Myocyte (in vitro differentiated cells): ENCODE results near the gene TRMT1. TPM values are rescaled to one million over a fixed set of nuclear protein-coding genes. Genes with fewer than 3 reads are reported as not detected.
"Not testable (repeated sequence)": the region's sequence is repeated elsewhere in the genome, so short reads cannot be mapped to it uniquely, and the experiment has no call there.

ENCODE experiments used
- DNase-seq: peaks from one replicate; pipeline ENCODE4 v3.0.0-alpha.2; 2012; ENCODE audit warnings: low read depth
- total RNA-seq: library from RNA; depleted of rRNA; stranded (reverse); fragments of >200 nt; gene quantifications from 2 replicates; pipeline ENCODE4 v1.2.3, GENCODE V29; 2014

TRMT1 gene
- total RNA-seq, 1 donor from 2014 or later: 30.0 TPM

DNA sequence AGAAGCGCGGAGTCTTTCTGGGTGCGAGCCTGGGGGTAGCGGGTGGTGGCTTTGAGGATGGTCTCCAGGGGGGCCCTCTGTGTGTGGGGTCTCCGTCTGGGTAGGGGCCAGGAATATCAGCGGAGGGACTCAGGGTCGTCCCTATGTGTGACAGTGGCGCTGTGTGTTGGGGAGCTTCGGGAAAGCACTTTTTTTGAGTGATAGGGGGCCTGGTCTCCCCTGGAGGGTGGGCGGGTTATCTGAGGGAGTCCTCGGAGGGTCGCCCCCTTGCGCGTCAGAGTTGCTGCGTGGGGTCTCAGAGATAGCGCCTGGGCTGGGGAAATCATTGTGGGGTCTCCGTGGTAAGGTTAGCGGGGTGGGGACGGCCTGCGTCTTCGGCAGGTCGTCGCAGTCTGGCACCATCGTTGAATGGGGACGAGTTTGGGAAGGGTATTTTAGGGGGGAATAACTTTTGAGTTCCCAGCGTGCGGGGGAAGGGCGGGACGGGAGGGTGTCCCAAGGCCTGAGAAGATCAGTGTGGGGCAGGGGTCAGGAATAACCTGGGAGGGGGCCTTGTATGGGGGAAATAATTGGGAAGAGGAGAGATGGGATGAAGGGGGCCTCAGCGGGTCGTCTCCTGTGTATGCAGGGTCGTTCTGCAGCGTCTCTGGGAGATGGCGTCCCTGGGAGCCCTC lies 34.5 kb upstream of the TRMT1 start:
- peak; percentile 28 for DNase-seq

DNA sequence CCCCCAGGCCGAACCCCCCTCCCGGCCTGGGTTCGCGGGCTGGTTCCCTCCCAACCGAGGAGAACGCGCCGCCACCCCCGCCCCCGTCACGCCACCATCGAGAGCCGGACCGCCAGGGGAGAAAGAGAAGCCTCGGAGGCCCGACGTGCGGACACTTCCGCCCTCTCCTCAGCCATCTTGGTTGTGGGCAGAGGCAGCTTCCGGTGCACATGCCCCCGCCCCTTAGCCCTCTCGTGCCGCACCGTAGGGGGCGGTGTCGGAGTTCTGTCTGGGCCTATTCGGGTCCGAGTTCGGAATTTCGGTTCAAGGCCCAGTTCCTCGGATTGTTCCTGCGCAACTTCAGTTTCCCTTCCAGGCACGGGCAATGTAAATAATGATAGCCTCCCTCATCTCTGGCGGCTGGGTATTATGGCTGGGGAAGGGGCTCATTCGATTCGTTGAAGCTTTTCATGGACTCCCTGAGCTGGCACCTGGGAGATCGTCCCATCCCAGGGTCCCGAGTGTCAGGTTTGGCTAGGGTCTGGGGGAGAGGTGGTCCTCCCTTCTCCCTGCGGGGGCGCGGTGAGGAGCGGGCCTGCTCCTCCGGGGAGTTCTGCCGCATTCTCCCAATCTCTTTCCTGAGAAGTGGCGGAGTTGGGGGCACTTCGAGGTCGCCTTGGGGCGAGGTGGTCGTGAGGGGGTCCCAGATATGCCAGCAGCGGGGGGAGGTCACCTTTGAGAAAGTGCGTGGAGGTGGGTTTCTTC lies 33.8 kb upstream of the TRMT1 start, which contains the start of the genes IER2 and STX10:
TSS of gene IER2 (plus strand) at position 225 of the 744 bp plus-strand sequence. CDS start 2,776 bp downstream, outside the sequence.
TSS of gene STX10 (minus strand) at position 189 of the 744 bp plus-strand sequence. CDS start 202 bp downstream, outside the sequence.
- peak; percentile 96 for DNase-seq

DNA sequence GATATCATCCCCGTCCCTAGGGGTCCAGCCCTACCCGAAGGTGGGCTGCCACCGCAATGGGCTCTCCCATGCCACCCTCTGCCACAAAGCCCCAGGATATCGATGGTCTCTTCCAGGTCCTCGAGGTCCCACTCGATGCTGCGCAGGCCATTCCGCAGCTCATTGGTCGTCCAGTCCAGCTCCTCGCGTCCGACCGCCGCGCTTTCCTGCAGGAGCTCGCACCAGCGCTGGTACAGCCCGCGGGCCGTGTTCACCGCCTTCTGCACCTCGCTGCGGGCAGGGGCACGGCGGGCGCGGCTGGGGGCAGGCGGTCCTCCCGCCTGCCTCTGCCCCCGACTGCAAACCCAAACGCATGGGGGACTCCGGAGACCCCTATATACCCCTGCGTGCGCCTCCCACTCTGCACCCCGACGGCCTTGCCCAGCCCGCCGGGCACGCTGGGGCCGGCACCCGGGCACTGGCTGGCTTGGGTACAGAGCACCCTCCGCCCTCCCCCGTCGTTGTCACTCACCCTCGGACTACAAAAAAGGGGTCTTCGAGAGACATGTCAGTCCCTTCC lies 33.2 kb upstream of the TRMT1 start:
- peak; percentile 53 for DNase-seq

GRCh38 chr19:13149173-13149627 lies 32.7 kb upstream of the TRMT1 start:
- not testable (repeated sequence) for DNase-seq

DNA sequence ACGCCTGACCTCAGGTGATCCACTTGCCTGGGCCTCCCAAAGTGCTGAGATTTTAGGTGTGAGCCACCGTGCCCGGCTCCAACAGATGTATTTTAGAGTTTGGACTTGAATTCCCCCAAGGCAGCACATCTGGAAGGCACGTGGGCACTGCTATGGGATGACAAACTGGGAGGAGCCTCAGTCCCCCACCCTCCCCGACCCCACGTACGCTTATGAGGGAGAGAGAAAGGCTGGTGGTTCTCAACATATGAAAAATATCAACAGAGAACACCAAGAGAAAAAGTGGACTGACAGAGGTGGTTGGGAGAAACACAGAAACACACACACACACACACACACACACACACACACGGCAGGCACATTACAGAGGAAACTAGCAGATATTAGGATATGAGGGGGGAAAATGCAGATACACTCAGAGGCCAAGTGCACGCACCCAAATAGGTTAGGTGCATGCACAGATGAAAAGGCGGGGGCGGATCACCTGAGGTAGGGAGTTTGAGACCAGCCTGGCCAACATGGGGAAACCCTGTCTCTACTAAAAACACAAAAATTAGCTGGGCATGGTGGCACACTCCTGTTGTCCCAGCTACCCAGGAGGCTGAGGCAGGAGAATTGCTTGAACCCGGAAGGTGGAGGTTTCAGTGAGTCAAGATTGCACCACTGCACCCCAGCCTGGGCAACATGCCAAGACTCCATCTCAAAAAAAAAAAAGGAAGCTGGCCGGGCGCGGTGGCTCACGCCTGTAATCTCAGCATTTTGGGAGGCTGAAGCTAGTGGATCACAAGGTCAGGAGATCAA lies 30.4 kb upstream of the TRMT1 start:
- DNase-seq: no peak

- no peak for DNase-seq
Observed at GRCh38 chr19:13139633-13140311, 23.2 kb upstream of the TRMT1 start.

DNA sequence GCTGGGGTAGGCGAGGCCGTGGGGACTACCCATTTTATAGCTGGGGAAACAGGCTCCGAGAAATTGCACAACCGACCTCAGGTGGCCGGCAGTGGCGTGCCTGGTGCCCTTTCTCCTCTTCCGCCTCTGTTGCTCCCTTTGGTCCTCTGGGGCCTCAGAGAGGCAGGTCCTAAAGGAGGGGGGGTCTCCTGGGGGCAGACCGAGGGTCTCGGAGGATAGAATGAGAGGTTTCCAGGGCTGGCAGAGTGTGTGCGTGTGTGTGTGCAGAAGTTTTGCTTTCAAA lies 22.3 kb upstream of the TRMT1 start:
- DNase-seq: no peak

DNA sequence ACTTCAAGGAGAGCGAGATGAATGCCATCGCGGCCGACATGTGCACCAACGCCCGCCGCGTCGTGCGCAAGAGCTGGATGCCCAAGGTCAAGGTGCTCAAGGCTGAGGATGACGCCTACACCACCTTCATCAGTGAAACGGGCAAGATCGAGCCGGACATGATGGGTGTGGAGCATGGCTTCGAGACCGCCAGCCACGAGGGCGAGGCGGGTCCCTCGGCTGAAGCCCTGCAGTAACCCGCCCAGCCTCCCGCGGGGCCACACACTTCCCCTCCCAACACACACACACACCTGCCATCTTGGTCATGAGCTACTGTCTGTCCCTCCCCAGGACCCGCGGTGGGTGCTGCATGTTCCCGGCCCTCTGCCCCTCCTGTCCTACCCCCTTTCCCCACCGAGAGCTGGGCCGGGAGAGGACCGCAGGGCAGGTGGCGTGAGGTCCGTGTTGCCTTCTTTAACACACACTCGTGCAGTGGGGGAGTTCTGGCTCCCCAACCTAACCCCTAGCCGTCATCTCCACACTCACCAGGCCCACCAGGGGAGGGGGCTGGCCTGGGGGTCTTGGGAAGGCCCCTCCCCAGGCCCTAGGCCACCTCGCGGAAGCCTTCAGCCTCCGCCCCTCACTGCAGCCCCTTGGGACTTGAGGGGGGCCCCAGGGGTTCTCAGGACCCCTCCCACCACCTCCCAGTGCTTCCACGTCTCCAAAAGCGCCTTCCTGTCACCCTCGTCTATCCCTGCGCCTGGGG lies 21.8 kb upstream of the TRMT1 start:
- no peak for DNase-seq

- no peak for DNase-seq
Observed at GRCh38 chr19:13137290-13137794, 20.8 kb upstream of the TRMT1 start.

DNA sequence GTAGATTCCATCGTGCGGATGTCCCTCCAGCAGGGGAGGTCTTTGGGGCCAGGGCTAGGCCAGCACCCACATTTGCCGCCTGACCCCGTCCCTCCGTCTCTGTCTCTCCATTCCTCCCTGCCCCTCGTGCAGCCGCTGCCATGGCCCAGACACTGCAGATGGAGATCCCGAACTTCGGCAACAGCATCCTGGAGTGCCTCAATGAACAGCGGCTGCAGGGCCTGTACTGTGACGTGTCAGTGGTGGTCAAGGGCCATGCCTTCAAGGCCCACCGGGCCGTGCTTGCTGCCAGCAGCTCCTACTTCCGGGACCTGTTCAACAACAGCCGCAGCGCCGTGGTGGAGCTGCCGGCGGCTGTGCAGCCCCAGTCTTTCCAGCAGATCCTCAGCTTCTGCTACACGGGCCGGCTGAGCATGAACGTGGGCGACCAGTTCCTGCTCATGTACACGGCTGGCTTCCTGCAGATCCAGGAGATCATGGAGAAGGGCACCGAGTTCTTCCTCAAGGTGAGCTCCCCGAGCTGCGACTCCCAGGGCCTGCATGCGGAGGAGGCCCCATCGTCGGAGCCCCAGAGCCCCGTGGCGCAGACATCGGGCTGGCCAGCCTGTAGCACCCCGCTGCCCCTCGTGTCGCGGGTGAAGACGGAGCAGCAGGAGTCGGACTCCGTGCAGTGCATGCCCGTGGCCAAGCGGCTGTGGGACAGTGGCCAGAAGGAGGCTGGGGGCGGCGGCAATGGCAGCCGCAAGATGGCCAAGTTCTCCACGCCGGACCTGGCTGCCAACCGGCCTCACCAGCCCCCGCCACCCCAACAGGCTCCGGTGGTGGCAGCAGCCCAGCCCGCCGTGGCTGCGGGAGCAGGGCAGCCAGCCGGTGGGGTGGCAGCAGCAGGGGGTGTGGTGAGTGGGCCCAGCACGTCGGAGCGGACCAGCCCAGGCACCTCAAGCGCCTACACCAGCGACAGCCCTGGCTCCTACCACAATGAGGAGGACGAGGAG lies 18.8 kb upstream of the TRMT1 start:
- no peak for DNase-seq

GRCh38 chr19:13134626-13135025 lies 18.1 kb upstream of the TRMT1 start:
- DNase-seq: no peak

GRCh38 chr19:13133241-13133870 lies 16.8 kb upstream of the TRMT1 start:
- no peak for DNase-seq

DNA sequence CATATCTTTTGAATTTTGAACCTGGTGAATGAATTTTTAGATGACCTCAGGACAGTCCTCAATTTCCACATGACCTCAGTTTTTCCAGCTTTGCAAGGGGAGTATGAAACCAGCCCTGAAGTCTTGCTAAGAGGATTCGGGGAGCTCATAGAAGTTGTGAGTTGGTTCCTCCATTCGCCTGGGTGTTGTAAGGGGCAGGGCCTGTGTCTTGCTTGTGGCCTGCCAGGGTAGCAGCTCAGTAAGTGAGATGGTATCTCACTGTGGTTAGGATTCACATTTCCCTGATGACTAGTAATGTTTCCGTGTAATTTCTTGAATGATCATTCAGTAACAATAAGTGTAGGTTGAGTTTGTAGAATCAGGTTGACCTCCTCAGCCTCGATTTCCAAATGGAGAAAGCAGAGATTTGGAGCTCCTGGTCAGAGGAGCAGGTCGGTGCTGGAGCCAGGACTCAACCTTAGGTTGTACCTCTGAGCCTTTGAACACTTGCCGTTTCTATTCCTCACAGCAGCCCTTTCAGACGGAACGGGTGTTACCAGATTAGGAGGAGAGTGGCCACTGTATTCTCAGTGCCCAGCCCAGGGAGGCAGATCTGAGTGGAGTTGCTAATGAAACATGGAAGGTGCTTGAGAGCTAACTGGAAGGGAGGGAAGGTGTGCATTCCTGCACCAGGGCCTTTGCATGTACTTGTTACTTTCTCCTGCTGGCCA lies 16.1 kb upstream of the TRMT1 start:
- DNase-seq: peak; percentile 66

DNA sequence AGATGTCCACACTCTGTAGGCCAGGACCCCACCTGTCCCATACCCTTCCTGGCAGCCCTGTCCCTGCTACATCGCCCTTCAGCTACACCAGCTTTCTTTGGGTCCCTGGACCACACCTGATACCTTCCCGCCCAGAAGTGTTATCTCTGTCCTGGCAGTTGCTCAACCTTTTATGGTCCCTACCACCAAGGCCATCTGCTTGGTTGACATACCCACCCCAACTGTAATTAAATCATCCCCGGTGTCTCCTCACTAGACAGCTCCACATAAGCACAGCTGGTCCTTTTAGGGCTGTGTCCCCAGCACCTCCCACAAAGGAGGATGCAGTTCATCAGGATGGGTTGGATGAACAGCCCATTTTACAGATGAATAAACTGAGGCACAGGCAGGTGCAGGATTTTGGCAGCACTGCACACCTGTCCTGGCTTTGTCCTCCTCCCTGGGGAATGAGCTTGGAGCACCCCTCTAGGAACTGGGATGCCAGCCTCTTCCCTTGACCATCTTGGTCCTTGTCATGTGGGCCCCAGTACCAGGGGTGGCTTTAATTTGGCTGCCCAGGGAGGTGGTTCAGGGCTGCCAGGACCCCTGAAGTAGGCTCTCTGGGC lies 14.4 kb upstream of the TRMT1 start:
- DNase-seq: no peak

GRCh38 chr19:13129384-13129783 lies 12.8 kb upstream of the TRMT1 start:
- no peak for DNase-seq

- no peak for DNase-seq
Observed at GRCh38 chr19:13128583-13128982, 12.0 kb upstream of the TRMT1 start.
